Panc1 (cell line): ENCODE measurements around the gene MEX3D.

ENCODE experiments used
- POLR2AphosphoS5 ChIP-seq: IDR thresholded peaks from 2 replicates; pipeline ENCODE4 v1.6.1; 2012; ENCODE audit warnings: mild to moderate bottlenecking, low read depth, low read length, moderate library complexity
- SIN3A ChIP-seq: IDR thresholded peaks from 2 replicates; pipeline ENCODE4 v1.6.1; 2012; ENCODE audit warnings: low read depth, mild to moderate bottlenecking, low read length, moderate library complexity, borderline replicate concordance; ENCODE audit not compliant: insufficient read depth
- TCF7L2 ChIP-seq: IDR thresholded peaks from 2 replicates; pipeline ENCODE4 v1.6.1; 2011; ENCODE audit warnings: mild to moderate bottlenecking, low read depth, low read length, inconsistent platforms
- TF ChIP-seq, protein P1 (sequence below): fragments of 450-650 bp; IDR thresholded peaks from 2 replicates; pipeline ENCODE4 v1.5.1; 2017; ENCODE audit warnings: mild to moderate bottlenecking
- TF ChIP-seq, protein P2 (sequence below), 2 experiments: IDR thresholded peaks; 2 replicates each; pipeline ENCODE4 v1.6.1; 2011 to 2012; ENCODE audit warnings: low read depth in 2 of 2, control low read depth in 1 of 2, low read length in 1 of 2, mild to moderate bottlenecking in 1 of 2, moderate library complexity in 1 of 2; ENCODE audit not compliant: insufficient read depth in 1 of 2

DNA sequence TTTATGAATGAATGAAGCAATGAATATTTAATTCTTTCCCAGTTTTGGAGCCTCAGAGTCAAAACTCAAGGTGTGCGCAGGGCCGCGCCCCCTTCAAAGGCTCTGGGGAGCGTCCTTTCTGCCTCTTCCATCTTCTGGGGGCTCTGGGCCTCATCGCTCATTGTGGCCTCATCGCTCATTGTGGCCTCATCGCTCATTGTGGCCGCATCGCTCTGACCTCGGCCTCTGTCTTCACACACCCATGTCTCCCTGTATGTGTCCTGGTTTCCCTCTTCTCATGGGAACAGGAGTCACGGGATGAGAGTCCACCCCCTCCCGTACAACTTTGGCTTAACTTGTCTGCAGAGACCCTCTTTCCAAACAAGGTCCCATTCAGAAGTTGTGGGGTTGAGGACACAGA, 3.2 kb upstream of the MEX3D start:
- TF ChIP-seq, protein P1, sequence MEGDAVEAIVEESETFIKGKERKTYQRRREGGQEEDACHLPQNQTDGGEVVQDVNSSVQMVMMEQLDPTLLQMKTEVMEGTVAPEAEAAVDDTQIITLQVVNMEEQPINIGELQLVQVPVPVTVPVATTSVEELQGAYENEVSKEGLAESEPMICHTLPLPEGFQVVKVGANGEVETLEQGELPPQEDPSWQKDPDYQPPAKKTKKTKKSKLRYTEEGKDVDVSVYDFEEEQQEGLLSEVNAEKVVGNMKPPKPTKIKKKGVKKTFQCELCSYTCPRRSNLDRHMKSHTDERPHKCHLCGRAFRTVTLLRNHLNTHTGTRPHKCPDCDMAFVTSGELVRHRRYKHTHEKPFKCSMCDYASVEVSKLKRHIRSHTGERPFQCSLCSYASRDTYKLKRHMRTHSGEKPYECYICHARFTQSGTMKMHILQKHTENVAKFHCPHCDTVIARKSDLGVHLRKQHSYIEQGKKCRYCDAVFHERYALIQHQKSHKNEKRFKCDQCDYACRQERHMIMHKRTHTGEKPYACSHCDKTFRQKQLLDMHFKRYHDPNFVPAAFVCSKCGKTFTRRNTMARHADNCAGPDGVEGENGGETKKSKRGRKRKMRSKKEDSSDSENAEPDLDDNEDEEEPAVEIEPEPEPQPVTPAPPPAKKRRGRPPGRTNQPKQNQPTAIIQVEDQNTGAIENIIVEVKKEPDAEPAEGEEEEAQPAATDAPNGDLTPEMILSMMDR: no peak
- TF ChIP-seq SIN3A: no peak
- no peak for TF ChIP-seq POLR2AphosphoS5
- TF ChIP-seq, protein P2, sequence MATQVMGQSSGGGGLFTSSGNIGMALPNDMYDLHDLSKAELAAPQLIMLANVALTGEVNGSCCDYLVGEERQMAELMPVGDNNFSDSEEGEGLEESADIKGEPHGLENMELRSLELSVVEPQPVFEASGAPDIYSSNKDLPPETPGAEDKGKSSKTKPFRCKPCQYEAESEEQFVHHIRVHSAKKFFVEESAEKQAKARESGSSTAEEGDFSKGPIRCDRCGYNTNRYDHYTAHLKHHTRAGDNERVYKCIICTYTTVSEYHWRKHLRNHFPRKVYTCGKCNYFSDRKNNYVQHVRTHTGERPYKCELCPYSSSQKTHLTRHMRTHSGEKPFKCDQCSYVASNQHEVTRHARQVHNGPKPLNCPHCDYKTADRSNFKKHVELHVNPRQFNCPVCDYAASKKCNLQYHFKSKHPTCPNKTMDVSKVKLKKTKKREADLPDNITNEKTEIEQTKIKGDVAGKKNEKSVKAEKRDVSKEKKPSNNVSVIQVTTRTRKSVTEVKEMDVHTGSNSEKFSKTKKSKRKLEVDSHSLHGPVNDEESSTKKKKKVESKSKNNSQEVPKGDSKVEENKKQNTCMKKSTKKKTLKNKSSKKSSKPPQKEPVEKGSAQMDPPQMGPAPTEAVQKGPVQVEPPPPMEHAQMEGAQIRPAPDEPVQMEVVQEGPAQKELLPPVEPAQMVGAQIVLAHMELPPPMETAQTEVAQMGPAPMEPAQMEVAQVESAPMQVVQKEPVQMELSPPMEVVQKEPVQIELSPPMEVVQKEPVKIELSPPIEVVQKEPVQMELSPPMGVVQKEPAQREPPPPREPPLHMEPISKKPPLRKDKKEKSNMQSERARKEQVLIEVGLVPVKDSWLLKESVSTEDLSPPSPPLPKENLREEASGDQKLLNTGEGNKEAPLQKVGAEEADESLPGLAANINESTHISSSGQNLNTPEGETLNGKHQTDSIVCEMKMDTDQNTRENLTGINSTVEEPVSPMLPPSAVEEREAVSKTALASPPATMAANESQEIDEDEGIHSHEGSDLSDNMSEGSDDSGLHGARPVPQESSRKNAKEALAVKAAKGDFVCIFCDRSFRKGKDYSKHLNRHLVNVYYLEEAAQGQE (IDR thresholded peaks at IDR 0.05; ENCODE audit: insufficient read depth in 1 of 2, low read depth in 2 of 2, low read length in 1 of 2): no peak
- TF ChIP-seq TCF7L2: no peak
